Hepatocyte (in vitro differentiated cells): Measurements from ENCODE around the gene SLC2A10. TPM values are rescaled to one million over a fixed set of nuclear protein-coding genes. Genes with fewer than 3 reads are reported as not detected.

Source experiments
- DNase-seq: peaks from one replicate; pipeline ENCODE4 v3.0.0-alpha.2; 2016; ENCODE audit warnings: low spot score
- H2AFZ ChIP-seq: fragments of 200-600 bp; sonication (generic); 2 replicates; pipeline ENCODE4 v1.6.0; 2016; ENCODE audit warnings: antibody characterized with exemption, mild to moderate bottlenecking
- H3K27ac ChIP-seq: fragments of 200-600 bp; sonication (generic); 2 replicates; pipeline ENCODE4 v1.5.1; 2016; ENCODE audit warnings: mild to moderate bottlenecking
- H3K27me3 ChIP-seq: fragments of 200-600 bp; sonication (generic); 2 replicates; pipeline ENCODE4 v1.6.1; 2016
- H3K36me3 ChIP-seq: fragments of 200-600 bp; sonication (generic); replicated peaks from 2 replicates; pipeline ENCODE4 v1.5.1; 2016; ENCODE audit warnings: low read depth; ENCODE audit not compliant: insufficient read depth
- H3K4me1 ChIP-seq: fragments of 200-600 bp; sonication (generic); 2 replicates; pipeline ENCODE4 v1.5.1; 2016; ENCODE audit warnings: mild to moderate bottlenecking, moderate library complexity; ENCODE audit not compliant: insufficient read depth
- H3K4me2 ChIP-seq: fragments of 200-600 bp; sonication (generic); 2 replicates; pipeline ENCODE4 v1.6.0; 2016
- H3K4me3 ChIP-seq: fragments of 200-600 bp; sonication (generic); 2 replicates; pipeline ENCODE4 v1.5.1; 2016; ENCODE audit warnings: mild to moderate bottlenecking
- H3K79me2 ChIP-seq: fragments of 200-600 bp; sonication (generic); 2 replicates; pipeline ENCODE4 v1.6.0; 2017; ENCODE audit warnings: mild to moderate bottlenecking
- H3K9me2 ChIP-seq: fragments of 200-600 bp; sonication (generic); replicated peaks from 2 replicates; pipeline ENCODE4 v1.6.0; 2017; ENCODE audit warnings: mild to moderate bottlenecking; ENCODE audit not compliant: insufficient read depth
- H3K9me3 ChIP-seq: fragments of 200-600 bp; sonication (generic); 2 replicates; pipeline ENCODE4 v1.5.1; 2016; ENCODE audit warnings: low read depth, mild to moderate bottlenecking
- H4K20me1 ChIP-seq: fragments of 200-600 bp; sonication (generic); 2 replicates; pipeline ENCODE4 v1.6.0; 2016; ENCODE audit warnings: mild to moderate bottlenecking; ENCODE audit not compliant: insufficient read depth, poor library complexity, severe bottlenecking
- EZH2 ChIP-seq: fragments of 200-600 bp; sonication (generic); IDR thresholded peaks from 2 replicates; pipeline ENCODE4 v1.6.1; 2016; ENCODE audit warnings: antibody characterized with exemption, mild to moderate bottlenecking, borderline replicate concordance
- EZH2phosphoT487 ChIP-seq: fragments of 200-600 bp; sonication (generic); IDR thresholded peaks from one replicate; pipeline ENCODE4 v1.6.1; 2018; ENCODE audit warnings: antibody characterized with exemption, mild to moderate bottlenecking, low read depth, moderate library complexity; ENCODE audit not compliant: unreplicated experiment, severe bottlenecking
- WGBS: methylation state at CpG from one replicate; pipeline ENCODE4 v1.1.6; 2016; ENCODE audit warnings: low lambda C conversion rate; ENCODE audit errors: missing lambda C conversion rate; 5-methylcytosine and 5-hydroxymethylcytosine counted together
- polyA plus RNA-seq: library from polyadenylated mRNA; unstranded; fragments of >200 nt; fragmentation: Nextera tagmentation; extraction: Ambion mirVana; gene quantifications from 2 replicates; pipeline ENCODE4 v1.2.1, GENCODE V29; 2016
- total RNA-seq: library from RNA; depleted of rRNA; stranded (reverse); fragments of >200 nt; gene quantifications from 2 replicates; pipeline ENCODE4 v1.2.3, GENCODE V29; 2014
- TF ChIP-seq, protein P1 (sequence below): fragments of 200-600 bp; sonication (generic); IDR thresholded peaks from 2 replicates; pipeline ENCODE4 v1.5.1; 2016; ENCODE audit warnings: antibody characterized with exemption, mild to moderate bottlenecking; ENCODE audit not compliant: poor library complexity

Gene SLC2A10
- total and polyA plus RNA-seq, 2 experiments from 2014 or later: 23.4 to 37.2 TPM

DNA sequence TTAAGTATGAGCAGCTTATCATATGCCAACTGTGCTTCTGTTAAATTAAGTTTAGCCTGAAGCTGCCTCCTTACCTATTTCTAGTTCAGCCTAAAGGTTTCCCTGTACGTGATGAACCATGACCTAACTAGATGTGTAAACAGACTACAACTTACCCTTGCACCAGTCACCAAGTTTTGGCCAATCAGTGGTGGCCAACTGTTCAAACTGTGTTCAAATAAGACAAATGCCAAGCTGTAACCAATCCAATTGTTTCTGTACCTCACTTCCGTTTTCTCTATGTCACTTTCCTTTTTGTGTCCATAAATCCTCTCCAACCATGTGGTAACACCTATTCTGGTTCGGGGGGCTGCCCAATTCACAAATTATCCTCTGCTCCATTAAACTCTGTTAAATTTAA is 6.0 kb upstream of the SLC2A10 start:
- no peak for DNase-seq
- H4K20me1 ChIP-seq: no peaks in the 10 kb centered on the region
- H3K36me3 ChIP-seq: no peaks in the 10 kb centered on the region
- H3K4me3 ChIP-seq: no peak overlapping the region
- H3K4me2 ChIP-seq: no peak overlapping the region
- no peak overlapping the region for H2AFZ ChIP-seq
- no peaks in the 10 kb centered on the region for H3K9me3 ChIP-seq
- 75% methylated on average over 3 of the region's 3 CpGs for WGBS
- H3K27me3 ChIP-seq: no peaks in the 10 kb centered on the region
- TF ChIP-seq EZH2: no peak
- no peak for TF ChIP-seq EZH2phosphoT487
- TF ChIP-seq, protein P1, sequence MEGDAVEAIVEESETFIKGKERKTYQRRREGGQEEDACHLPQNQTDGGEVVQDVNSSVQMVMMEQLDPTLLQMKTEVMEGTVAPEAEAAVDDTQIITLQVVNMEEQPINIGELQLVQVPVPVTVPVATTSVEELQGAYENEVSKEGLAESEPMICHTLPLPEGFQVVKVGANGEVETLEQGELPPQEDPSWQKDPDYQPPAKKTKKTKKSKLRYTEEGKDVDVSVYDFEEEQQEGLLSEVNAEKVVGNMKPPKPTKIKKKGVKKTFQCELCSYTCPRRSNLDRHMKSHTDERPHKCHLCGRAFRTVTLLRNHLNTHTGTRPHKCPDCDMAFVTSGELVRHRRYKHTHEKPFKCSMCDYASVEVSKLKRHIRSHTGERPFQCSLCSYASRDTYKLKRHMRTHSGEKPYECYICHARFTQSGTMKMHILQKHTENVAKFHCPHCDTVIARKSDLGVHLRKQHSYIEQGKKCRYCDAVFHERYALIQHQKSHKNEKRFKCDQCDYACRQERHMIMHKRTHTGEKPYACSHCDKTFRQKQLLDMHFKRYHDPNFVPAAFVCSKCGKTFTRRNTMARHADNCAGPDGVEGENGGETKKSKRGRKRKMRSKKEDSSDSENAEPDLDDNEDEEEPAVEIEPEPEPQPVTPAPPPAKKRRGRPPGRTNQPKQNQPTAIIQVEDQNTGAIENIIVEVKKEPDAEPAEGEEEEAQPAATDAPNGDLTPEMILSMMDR: no peak
- no peaks in the 10 kb centered on the region for H3K9me2 ChIP-seq
- H3K4me1 ChIP-seq: peaks cover 3% of the 10 kb centered on the region
- H3K79me2 ChIP-seq: no peaks in the 10 kb centered on the region
- no peak overlapping the region for H3K27ac ChIP-seq

DNA sequence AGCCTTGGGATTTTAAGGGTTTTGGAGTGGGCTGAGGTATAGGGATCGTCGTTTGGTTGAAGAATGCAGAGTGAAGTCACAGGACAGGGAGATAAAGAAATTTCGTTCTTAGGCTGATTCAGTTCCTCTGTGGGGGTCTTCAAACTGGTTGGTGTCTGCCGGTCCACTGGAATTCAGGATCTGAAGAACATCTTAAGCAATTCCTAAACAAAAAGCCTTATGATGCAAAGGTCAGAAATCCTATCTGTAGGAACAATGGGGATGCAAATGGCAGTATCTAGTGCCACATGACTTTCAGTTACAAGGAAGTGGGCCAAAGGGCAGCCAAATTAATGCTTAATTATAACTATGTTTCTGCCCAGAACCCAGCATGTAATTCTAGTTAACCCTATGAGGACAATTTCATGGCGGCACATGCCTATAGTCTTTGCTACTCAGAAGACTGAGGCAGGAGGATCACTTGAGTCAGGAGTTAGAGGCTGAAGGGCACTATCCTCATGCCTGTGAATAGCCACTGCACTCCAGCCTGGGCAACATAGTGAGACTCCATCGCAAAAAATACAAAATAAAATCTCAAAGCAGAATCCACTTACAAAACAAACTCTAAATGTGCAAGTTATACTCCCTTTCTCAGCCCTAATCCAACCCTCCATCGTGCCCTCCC is 4.6 kb upstream of the SLC2A10 start:
- Histone ChIP-seq H3K9me3 (no peaks in the 10 kb centered on the region), H3K36me3 (no peaks in the 10 kb centered on the region), H3K9me2 (no peaks in the 10 kb centered on the region), H3K4me3 (no peak overlapping the region), H3K4me2 (no peak overlapping the region), H3K27me3 (no peaks in the 10 kb centered on the region), H3K4me1 (peaks cover 12% of the 10 kb centered on the region), H3K79me2 (peaks cover under 1% of the 10 kb centered on the region), H2AFZ (no peak overlapping the region), H3K27ac (no peak overlapping the region), H4K20me1 (no peaks in the 10 kb centered on the region)
- TF ChIP-seq, protein P1: no peak
- TF ChIP-seq EZH2: no peak
- no peak for TF ChIP-seq EZH2phosphoT487
- no peak for DNase-seq
- WGBS: 63% methylated on average over 7 of the region's 7 CpGs

DNA sequence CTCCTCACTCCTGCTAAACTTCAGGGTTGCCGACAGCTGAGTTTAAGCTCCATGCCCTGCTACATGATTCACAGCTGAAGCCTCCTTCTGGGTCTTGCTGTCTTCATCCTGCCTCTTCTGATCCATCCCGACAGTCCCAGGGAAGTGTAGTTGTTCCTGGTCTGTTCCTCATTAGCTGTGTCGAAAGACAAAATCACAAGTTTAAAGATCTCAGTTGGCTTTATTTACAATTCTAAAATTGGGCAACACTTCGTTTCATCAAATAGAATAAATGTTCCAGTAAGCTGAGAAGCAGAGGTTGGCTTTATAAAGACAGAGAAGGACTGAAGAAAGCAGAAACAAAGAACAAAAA is 4.1 kb upstream of the SLC2A10 start:
- no peaks in the 10 kb centered on the region for H3K27me3 ChIP-seq
- 45% methylated on average over 4 of the region's 4 CpGs for WGBS
- no peak overlapping the region for H3K4me3 ChIP-seq
- H4K20me1 ChIP-seq: no peaks in the 10 kb centered on the region
- peaks cover 6% of the 10 kb centered on the region for H3K79me2 ChIP-seq
- peak overlapping the region; percentile 3 for H3K27ac ChIP-seq
- no peaks in the 10 kb centered on the region for H3K9me3 ChIP-seq
- no peaks in the 10 kb centered on the region for H3K36me3 ChIP-seq
- TF ChIP-seq EZH2phosphoT487: no peak
- TF ChIP-seq, protein P1: no peak
- no peak for TF ChIP-seq EZH2
- no peaks in the 10 kb centered on the region for H3K9me2 ChIP-seq
- H2AFZ ChIP-seq: no peak overlapping the region
- H3K4me1 ChIP-seq: peaks cover 16% of the 10 kb centered on the region
- DNase-seq: peak; percentile 29
- no peak overlapping the region for H3K4me2 ChIP-seq

DNA sequence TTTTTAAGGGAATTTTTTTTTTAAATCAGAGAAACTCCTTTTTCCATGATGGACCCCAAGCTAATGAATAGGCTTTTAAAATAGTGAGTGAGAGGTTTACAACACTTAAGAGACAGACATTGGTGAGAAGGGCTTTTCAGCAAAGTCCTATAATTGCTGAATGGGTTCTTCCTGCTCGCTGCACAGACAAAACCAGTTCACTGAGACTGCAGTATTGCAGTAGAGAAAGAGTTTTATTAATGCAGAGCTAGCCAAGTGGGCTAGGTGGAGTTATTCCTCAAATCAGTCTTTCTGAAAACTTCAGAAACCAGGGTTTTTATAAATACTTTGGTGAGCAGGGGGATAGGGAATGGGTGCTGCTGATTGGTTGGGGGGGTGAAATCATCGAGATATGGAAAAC is 3.2 kb upstream of the SLC2A10 start:
- no peak for DNase-seq
- TF ChIP-seq, protein P1: no peak
- TF ChIP-seq EZH2phosphoT487: no peak
- no peak for TF ChIP-seq EZH2
- Histone ChIP-seq H3K4me3 (no peak overlapping the region), H2AFZ (no peak overlapping the region), H3K4me1 (peaks cover 25% of the 10 kb centered on the region), H3K27me3 (no peaks in the 10 kb centered on the region), H3K9me2 (no peaks in the 10 kb centered on the region), H3K4me2 (no peak overlapping the region), H3K36me3 (no peaks in the 10 kb centered on the region), H4K20me1 (no peaks in the 10 kb centered on the region), H3K9me3 (no peaks in the 10 kb centered on the region), H3K79me2 (peaks cover 15% of the 10 kb centered on the region), H3K27ac (no peak overlapping the region)
- 97% methylated on average over 2 of the region's 2 CpGs for WGBS
